GM12865 (cell line): ENCODE data around the gene EDAR.

Experiments used
- DNase-seq: peaks from one replicate; pipeline ENCODE4 v3.0.0; 2010; ENCODE audit warnings: low read depth
- H3K4me3 ChIP-seq: 2 replicates; pipeline ENCODE4 v1.5.1; 2011; ENCODE audit warnings: mild to moderate bottlenecking, low read depth, low read length, control low read depth
- CTCF ChIP-seq: IDR thresholded peaks from 2 replicates; pipeline ENCODE4 v1.5.1; 2011; ENCODE audit warnings: low read length, control low read depth, low read depth, inconsistent platforms; ENCODE audit not compliant: insufficient read depth; ENCODE audit errors: missing control alignments

EDAR gene

GRCh38 chr2:108941161-108941665 lies 47.8 kb downstream of the EDAR start:
- H3K4me3 ChIP-seq, result no peak overlapping the region
- DNase-seq, result no peak
- TF ChIP-seq CTCF, result no peak

GRCh38 chr2:108940156-108940555 lies 48.9 kb downstream of the EDAR start:
- no peak for TF ChIP-seq CTCF
- H3K4me3 ChIP-seq, result no peak overlapping the region
- no peak for DNase-seq

- no peak for DNase-seq
- H3K4me3 ChIP-seq, result no peak overlapping the region
- TF ChIP-seq CTCF, result no peak
Observed at GRCh38 chr2:108938077-108938710, 50.8 kb downstream of the EDAR start.

- no peak for DNase-seq
- H3K4me3 ChIP-seq, result no peak overlapping the region
- TF ChIP-seq CTCF, result no peak
Observed at GRCh38 chr2:108937367-108938017, 51.5 kb downstream of the EDAR start.

GRCh38 chr2:108936866-108937265 lies 52.2 kb downstream of the EDAR start:
- no peak for TF ChIP-seq CTCF
- DNase-seq, result no peak
- H3K4me3 ChIP-seq, result no peak overlapping the region

GRCh38 chr2:108936076-108936864 lies 52.8 kb downstream of the EDAR start:
- H3K4me3 ChIP-seq, result no peak overlapping the region
- DNase-seq, result no peak
- no peak for TF ChIP-seq CTCF
